HG03196 (cell line): ENCODE data around the gene MEX3B.

Source experiments
- ATAC-seq: cut with Tn5 transposase; IDR thresholded peaks from one replicate; pipeline ENCODE4 v1.9.1; 2021; ENCODE audit not compliant: unreplicated experiment

Gene MEX3B

GRCh38 chr15:82045892-82046665 is at the start of gene MEX3B:
Gene MEX3B, minus strand, starts transcription at chr15:82046018. Its CDS starts 313 bp downstream, at chr15:82045705.
- ATAC-seq = peak; percentile 67

GRCh38 chr15:82093774-82094211 is 48.0 kb upstream of the MEX3B start:
- no peak for ATAC-seq

- ATAC-seq = no peak
Observed at GRCh38 chr15:82093325-82093724, 47.5 kb upstream of the MEX3B start.

GRCh38 chr15:82091636-82092140 is 45.9 kb upstream of the MEX3B start:
- no peak for ATAC-seq

- no peak for ATAC-seq
Observed at GRCh38 chr15:82086243-82086995, 40.6 kb upstream of the MEX3B start.

GRCh38 chr15:82081914-82082762 is 36.3 kb upstream of the MEX3B start:
- no peak for ATAC-seq

- no peak for ATAC-seq
Observed at GRCh38 chr15:82080774-82081173, 35.0 kb upstream of the MEX3B start.

GRCh38 chr15:82079736-82080135 is 33.9 kb upstream of the MEX3B start:
- ATAC-seq = no peak

GRCh38 chr15:82074610-82075009 is 28.8 kb upstream of the MEX3B start:
- ATAC-seq = no peak

GRCh38 chr15:82072926-82073537 is 27.2 kb upstream of the MEX3B start:
- ATAC-seq = no peak

- ATAC-seq = no peak
Observed at GRCh38 chr15:82066455-82066854, 20.6 kb upstream of the MEX3B start.

- ATAC-seq = no peak
Observed at GRCh38 chr15:82064824-82065223, 19.0 kb upstream of the MEX3B start.

- ATAC-seq = no peak
Observed at GRCh38 chr15:82062479-82063454, 16.9 kb upstream of the MEX3B start.

GRCh38 chr15:82060817-82061216 is 15.0 kb upstream of the MEX3B start:
- ATAC-seq = no peak

- no peak for ATAC-seq
Observed at GRCh38 chr15:82058517-82059204, 12.8 kb upstream of the MEX3B start.

- ATAC-seq = no peak
Observed at GRCh38 chr15:82058026-82058425, 12.2 kb upstream of the MEX3B start.

GRCh38 chr15:82056958-82057823 is 11.4 kb upstream of the MEX3B start:
- no peak for ATAC-seq

GRCh38 chr15:82052751-82053150 is 6.9 kb upstream of the MEX3B start:
- no peak for ATAC-seq
